C4-2B (cell line): ENCODE results near the gene RNF103.

ENCODE experiments used
- CTCF ChIP-seq: fragments of 450-650 bp; conservative IDR thresholded peaks from 2 replicates; pipeline ENCODE4 v1.5.1; 2017; ENCODE audit warnings: mild to moderate bottlenecking
- ZFX ChIP-seq: fragments of 450-650 bp; IDR thresholded peaks from 2 replicates; pipeline ENCODE4 v1.6.1; 2017

GRCh38 chr2:86613515-86613914 is 10.2 kb downstream of the RNF103 start:
- TF ChIP-seq CTCF (no peak), ZFX (no peak)
